ENCODE results near the gene GLI1.
"Not testable (repeated sequence)": the region's sequence is repeated elsewhere in the genome, so short reads cannot be mapped to it uniquely, and the experiment has no call there.

Gene GLI1

GRCh38 chr12:57441846-57442427, 17.6 kb upstream of the GLI1 start:
- no peak for DNase-seq

- DNase-seq = not testable (repeated sequence)
These were observed 15.2 kb upstream of the GLI1 start for GRCh38 chr12:57444337-57444736.

DNA sequence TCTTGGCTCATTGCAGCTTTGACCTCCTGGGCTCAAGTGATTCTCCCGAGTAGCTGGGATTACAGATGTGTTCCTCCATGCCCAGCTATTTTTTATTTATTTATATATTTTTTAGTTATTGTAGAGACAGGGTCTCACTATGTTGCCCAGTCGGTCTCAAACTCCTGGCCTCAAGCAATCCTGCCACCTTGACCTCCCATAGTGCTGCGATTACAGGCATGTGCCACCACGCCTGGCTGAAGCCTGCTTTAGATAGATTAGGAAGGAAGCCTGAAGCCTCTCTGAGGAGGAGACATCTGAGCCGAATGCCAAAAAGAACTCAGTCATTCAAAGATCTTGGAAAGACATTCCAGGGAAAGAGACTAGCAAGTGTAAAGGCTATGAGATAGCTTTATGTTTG, 14.8 kb upstream of the GLI1 start:
- DNase-seq = no peak

DNA sequence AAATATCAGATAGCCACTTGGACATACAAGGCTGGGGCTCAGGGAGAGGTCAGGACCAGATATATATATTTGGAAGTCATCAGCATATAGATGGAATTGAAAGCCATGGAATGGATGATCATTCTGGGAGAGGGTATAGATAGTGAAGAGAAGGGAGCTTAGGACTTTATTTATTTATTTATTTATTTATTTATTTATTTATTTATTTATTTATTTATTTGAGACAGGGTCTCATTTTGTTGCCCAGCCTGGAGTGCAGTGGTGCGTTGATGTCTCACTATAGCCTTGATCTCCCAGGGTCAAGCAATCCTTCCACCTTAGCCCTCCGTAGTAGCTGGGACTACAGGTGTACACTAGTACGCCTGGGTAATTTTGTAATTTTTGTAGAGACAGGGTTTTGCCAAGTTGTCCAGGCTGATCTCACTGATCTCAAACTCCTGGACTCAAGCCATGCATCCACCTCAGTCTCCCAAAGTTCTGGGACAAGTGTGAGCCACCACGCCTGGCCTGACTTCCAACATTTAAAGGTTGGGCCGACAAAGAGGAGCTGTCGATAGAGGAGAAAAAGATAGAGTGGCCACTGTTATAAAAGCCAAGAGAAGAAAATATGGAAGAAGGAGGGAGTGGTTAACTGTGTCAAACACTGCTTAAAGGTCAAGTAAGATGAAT, 13.2 kb upstream of the GLI1 start:
- DNase-seq = no peak

DNA sequence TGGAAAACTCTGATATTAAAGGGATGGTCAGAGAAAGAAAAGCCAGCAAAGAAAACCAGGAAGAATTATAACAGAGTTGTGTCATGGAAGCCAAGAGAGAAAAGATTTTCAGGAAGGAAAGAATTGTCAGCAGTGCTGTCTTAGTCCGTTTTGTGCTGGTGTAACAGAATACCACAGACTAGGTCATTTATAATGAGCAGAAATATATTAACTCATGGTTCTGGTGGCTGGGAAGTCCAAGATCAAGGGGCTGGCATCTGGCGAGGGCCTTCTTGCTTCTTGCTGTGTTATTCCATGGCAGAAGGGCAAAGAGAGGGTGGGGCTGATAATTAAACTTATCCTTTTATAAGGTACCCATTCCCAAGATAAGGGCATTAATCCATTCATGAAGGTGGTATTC, 10.9 kb upstream of the GLI1 start:
- DNase-seq = no peak

GRCh38 chr12:57449375-57449774, 10.2 kb upstream of the GLI1 start:
- DNase-seq = no peak

DNA sequence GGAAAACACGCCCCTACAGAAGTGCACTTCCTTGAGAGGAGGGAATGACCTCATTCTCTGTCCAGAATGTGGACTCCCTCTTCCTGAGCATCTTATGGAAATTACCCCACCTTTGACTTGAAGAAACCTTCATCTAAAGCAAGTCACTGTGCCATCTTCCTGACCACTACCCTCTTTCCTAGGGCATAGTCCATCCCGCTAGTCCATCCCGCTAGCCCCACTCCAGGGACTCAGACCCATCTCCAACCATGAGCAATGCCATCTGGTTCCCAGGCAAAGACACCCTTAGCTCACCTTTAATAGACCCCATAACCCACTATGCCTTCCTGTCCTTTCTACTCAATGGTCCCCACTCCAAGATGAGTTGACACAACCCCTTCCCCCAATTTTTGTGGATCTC, 9.5 kb upstream of the GLI1 start:
- DNase-seq = no peak

- no peak for DNase-seq
These were observed 8.3 kb upstream of the GLI1 start for GRCh38 chr12:57451233-57451778.

DNA sequence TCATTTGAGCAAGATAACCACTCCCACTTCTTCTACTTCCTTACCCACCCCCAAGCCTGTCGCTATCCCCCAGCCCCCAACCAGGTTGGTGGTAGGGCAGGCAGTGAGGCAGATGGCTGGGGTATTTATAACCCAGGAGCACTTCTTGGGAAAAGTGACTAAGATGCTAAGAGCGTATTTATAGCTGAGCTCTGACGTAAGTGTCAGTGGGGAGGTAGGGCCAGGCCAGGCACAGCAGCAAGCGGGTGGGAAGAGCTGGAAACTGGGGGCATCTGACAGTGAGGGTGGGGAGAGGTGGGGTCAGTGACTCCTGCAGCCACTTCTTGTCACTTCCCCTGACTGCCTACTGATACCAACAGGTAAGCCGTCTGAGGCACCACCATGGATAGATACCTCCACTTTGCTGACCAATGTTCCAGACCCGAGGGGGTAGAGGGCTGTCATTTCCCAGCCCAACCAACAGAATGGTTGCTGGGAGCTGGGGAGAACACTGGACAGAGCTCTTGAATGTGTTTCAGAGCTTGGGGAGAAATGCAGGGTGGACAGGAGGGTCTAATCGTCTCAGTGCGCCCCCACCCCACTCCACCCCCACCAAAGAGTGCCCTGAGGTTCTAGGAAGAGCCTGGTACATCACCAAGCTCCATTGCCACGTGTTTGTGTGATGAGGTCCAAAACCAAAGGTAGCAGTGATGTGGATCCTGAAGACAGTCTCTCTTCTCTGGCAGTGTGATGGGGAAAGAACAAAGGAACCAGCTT, 7.2 kb upstream of the GLI1 start:
- no peak for DNase-seq

DNA sequence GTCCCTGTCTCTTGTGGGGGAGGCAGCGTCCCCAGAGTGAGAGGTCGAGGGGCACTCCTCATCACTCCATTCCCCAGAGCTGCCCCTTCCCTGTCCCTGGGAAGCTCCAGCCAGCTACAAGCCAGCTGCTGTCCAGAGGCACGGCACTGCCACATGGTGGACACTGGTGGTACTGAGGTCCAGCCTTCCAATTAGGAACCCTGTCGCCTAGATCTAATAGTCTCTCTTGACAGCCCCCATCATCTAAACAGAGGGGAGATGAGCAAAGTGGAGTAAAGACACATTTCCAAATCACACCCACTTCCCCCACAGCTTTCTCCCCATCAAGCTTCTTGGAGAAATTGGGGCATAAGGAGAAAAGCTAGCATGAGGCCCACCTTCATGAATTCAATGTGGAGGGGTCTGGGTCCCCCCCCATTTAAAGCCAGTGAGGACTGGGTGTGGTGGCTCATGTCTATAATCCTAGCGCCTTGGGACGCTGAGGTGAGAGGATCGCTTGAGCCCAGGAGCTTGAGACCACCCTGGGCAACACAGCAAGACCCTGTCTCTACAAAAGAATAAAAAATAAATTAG, 6.6 kb upstream of the GLI1 start:
- DNase-seq = peak; percentile 52

GRCh38 chr12:57454213-57454565, 5.4 kb upstream of the GLI1 start:
- no peak for DNase-seq

GRCh38 chr12:57454566-57455373, 4.8 kb upstream of the GLI1 start, which contains the start of gene INHBE:
INHBE (plus strand) TSS chr12:57455307; CDS start chr12:57455537, 230 bp downstream.
- DNase-seq = no peak

GRCh38 chr12:57455374-57456144, 4.0 kb upstream of the GLI1 start:
- no peak for DNase-seq

DNA sequence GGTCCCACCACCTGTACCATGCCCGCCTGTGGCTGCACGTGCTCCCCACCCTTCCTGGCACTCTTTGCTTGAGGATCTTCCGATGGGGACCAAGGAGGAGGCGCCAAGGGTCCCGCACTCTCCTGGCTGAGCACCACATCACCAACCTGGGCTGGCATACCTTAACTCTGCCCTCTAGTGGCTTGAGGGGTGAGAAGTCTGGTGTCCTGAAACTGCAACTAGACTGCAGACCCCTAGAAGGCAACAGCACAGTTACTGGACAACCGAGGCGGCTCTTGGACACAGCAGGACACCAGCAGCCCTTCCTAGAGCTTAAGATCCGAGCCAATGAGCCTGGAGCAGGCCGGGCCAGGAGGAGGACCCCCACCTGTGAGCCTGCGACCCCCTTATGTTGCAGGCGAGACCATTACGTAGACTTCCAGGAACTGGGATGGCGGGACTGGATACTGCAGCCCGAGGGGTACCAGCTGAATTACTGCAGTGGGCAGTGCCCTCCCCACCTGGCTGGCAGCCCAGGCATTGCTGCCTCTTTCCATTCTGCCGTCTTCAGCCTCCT, 3.4 kb upstream of the GLI1 start:
- DNase-seq = peak; percentile 67

DNA sequence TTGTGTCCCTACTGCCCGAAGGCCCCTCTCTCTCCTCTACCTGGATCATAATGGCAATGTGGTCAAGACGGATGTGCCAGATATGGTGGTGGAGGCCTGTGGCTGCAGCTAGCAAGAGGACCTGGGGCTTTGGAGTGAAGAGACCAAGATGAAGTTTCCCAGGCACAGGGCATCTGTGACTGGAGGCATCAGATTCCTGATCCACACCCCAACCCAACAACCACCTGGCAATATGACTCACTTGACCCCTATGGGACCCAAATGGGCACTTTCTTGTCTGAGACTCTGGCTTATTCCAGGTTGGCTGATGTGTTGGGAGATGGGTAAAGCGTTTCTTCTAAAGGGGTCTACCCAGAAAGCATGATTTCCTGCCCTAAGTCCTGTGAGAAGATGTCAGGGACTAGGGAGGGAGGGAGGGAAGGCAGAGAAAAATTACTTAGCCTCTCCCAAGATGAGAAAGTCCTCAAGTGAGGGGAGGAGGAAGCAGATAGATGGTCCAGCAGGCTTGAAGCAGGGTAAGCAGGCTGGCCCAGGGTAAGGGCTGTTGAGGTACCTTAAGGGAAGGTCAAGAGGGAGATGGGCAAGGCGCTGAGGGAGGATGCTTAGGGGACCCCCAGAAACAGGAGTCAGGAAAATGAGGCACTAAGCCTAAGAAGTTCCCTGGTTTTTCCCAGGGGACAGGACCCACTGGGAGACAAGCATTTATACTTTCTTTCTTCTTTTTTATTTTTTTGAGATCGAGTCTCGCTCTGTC, 2.7 kb upstream of the GLI1 start:
- no peak for DNase-seq

DNA sequence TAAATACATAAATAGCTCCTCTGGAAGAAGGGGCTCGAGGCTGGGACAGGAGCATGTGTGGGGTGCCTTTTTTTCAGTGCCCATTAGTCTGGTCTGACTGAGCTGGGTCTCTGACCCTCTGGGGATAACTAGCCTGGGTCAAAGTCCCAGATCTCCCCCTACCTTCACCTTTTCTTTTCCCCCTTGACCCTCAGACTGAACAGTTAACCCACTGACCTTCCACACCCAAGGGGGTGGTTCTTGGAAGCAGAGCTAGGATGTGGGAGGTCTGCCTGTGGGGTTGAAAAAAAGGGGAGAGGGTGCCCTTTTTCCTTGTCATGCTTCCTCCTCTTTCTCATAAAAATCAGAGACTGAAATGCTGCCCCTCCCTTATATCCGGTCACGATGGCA, 925 bp upstream of the GLI1 start:
- DNase-seq = no peak

GRCh38 chr12:57459055-57459749, 383 bp upstream of the GLI1 start:
- peak; percentile 96 for DNase-seq

DNA sequence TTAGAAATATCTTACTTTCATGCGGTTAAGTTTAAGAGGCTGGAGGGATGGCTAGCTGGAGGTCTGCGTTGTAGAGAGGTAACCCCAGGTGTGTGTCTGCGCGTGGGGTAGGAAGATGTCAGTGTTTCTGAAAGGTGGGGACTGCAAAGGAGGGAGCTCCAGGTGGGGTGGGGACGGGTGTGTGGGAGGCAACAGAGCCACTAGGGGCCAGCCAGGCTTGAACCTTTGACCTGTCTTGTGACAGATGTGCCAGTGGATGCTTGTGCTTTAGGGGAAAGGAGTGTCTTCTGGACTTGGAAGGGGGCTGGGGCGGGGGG, 841 bp downstream of the GLI1 start:
- no peak for DNase-seq

GRCh38 chr12:57460841-57461275, 1.3 kb downstream of the GLI1 start:
- no peak for DNase-seq

DNA sequence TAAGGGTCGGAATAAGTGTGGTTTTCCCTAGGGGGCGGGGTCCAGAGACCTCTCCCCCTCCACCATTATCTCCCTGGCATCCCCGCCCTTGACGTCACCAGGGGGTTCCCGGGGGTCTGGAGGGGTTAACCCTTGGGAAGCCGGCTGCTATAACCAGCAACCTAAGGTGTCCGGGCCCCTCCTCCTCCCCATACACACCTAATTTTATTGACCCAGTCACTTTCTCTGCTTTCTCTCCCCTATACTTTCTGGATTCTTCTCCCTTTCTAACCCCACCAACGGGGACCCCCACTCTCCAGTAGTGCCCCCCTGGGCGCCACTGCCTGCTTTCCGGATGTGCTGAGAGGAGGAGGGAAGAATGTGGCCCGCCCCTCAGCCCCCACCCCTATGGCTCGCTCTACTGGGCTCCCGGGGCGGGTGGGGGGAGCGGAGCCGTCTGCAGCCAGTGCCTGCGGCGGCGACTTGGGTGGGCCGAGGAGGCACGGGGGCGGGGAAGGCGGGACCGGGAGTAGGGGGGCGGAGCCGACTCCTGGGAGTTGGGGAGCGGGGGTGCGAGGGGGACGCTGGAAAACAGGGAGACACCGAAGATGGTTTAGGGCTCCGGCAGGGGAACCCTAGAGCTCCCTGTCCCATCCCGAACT, 1.8 kb downstream of the GLI1 start:
- peak; percentile 37 for DNase-seq
